Coronary artery (tissue), 2 donors: Measurements from ENCODE around the gene AK8.

Source experiments
- DNase-seq: peaks from one replicate; pipeline ENCODE4 v3.0.0-alpha.2; 2017; ENCODE audit warnings: low spot score
- H3K27ac ChIP-seq, 2 donors: fragments of 200-600 bp; sonication (generic); one replicate each; pipeline ENCODE4 v1.5.1; 2016 to 2019
- H3K4me3 ChIP-seq: fragments of 200-600 bp; sonication (generic); 2 replicates; pipeline ENCODE4 v1.5.1; 2016; ENCODE audit warnings: mild to moderate bottlenecking, moderate library complexity
- CTCF ChIP-seq: fragments of 200-600 bp; sonication (generic); IDR thresholded peaks from one replicate; pipeline ENCODE4 v1.5.1; 2019; ENCODE audit warnings: antibody characterized with exemption

Gene AK8

DNA sequence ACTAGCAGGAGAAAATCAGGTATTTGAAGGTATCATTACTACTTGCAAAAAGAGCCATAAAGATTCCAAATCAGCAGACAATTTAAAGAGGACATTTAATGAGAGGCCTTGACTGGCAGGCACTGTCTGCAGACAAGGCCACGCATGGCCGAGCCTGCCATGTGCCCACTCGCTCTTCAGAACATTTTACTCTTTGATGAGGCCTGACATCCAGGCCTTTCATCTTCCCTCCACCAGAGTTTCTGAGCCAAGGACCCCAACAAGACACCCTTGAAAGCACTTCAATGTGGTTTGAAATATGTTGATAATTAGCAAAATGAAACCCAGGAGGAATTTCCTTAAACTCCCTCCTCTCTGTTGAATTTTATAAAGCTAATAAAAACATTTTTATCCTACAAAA, 16.4 kb downstream of the AK8 start:
- DNase-seq, result no peak
- Histone ChIP-seq H3K4me3 (no peak overlapping the region), H3K27ac (no peak overlapping the region)
- no peak for TF ChIP-seq CTCF

GRCh38 chr9:132858751-132859150, 19.3 kb downstream of the AK8 start:
- TF ChIP-seq CTCF, result no peak
- Histone ChIP-seq H3K4me3 (no peak overlapping the region), H3K27ac (no peak overlapping the region)
- DNase-seq, result no peak

DNA sequence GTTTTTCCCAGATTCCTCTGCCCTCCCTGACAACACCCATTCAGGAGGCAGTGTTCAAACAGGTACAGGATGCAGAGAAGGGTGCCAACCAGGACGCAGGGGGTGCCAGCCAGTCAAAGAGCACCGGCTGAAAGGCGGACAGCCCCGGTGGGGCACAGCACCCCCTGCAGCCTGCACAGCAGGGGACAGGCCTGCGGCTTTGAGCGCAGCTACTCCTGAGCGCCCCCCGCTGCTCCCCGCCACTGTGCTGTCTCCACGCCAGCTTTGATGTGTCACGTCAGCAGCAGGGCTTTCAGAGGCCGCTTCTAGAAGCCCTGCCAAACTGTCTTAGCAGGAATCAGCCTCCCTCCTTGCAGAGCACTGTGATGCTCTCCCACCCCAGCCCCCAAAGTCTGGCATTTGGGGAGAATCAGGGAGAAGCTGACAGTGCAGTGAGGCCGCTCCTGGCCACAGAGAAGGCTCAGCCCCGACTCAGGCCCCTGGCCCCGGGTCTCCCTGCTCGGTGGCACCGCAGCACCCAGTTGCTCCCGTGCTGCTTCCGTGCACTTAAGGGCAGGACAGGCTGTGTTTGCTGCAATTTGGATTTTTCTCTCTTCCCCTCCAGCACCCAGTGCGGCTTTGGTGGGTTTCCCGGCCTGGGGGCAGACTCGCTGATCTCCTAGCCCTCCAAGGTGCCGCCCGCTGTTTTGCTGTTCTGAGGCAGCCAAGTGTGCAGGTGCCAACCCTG, 20.3 kb downstream of the AK8 start:
- DNase-seq, result no peak
- H3K4me3 ChIP-seq, result no peak overlapping the region
- peak overlapping the region in 1 of 2 donors; percentile 71 for H3K27ac ChIP-seq
- TF ChIP-seq CTCF, result no peak

DNA sequence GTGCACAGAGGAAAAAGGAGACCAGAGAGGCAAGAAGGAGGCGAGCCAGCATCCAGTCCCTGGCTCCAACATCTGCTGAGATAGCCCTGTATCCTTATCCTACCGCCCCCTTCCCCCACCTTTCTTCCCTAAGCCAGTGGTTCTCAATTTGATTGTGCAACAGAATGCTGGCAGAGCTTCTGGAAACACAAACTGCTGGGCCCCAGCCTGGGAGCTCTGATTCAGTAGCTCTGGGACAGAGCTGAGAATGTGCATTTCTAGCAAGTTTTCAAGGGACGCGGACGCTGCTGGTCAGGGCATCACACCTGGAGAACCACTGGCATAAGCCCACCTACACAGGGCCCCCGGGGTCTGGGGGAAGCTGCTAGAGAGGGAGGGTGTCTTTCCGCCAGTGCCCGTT, 21.1 kb downstream of the AK8 start:
- TF ChIP-seq CTCF, result no peak
- Histone ChIP-seq H3K4me3 (no peak overlapping the region), H3K27ac (peak overlapping the region in 1 of 2 donors; percentile 71)
- DNase-seq, result no peak

- H3K4me3 ChIP-seq, result no peak overlapping the region
Observed at GRCh38 chr9:132855904-132856303, 22.2 kb downstream of the AK8 start.

DNA sequence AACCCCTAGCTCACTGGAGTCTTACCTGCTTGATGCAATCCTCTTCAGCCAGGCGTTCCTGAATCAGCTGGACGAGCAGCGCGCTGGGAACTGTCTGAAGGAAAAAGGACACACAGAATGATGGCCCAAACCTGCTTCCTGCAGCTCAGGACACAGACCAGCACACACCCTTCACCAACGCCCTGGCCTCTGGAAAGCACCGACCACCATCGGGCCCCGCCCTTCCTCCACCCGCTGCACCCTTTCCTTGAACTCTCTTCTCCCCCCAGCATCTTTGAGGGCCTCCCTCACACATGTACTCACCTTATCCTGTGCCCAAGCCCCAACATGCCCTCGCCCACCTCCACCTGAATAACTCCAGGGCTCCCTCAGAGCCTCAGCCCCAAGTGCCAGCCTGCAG, 23.3 kb downstream of the AK8 start:
- DNase-seq, result no peak
- H3K27ac ChIP-seq, result no peak overlapping the region
- no peak for TF ChIP-seq CTCF
- no peak overlapping the region for H3K4me3 ChIP-seq

More at GRCh38 chr9:132855904-132856303, 22.2 kb downstream of the AK8 start:
- TF ChIP-seq CTCF, result no peak
- no peak for DNase-seq
- H3K27ac ChIP-seq, result no peak overlapping the region

DNA sequence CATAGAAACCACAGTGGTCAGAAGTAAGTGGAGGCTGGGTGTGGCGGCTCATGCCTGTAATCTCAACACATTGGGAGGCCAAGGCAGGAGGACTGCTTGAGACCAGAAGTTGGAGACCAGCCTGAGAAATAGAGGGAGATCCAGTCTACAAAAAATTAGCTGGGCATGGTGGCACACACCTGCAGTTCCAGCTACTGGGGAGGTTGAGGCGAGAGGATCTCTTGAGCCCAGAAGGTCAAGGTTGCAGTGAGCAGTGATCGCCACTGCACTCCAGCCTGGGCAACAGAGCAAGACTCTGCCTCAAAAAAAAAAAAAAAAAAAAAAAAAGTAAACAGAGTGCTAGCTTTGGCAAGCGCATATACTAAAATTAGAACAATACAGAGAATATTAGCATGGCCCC, 24.6 kb downstream of the AK8 start:
- no peak for DNase-seq
- H3K27ac ChIP-seq, result no peak overlapping the region
- TF ChIP-seq CTCF, result no peak
- H3K4me3 ChIP-seq, result no peak overlapping the region
